H9 (cell line): Measurements from ENCODE around the gene AP1G2. TPM values are rescaled to one million over a fixed set of nuclear protein-coding genes. Genes with fewer than 3 reads are reported as not detected.

Experiments used
- DNase-seq: peaks from one replicate; pipeline ENCODE4 v3.0.0-alpha.2; 2017
- H2AFZ ChIP-seq: one replicate; pipeline ENCODE4 v1.6.1; 2013; ENCODE audit warnings: mild to moderate bottlenecking, low read length, control low read depth, moderate library complexity
- H2AK5ac ChIP-seq: 2 replicates; pipeline ENCODE4 v1.6.1; 2013; ENCODE audit warnings: low read length, control low read depth, mixed read lengths; ENCODE audit not compliant: insufficient read length
- H2BK120ac ChIP-seq: one replicate; pipeline ENCODE4 v1.6.1; 2013; ENCODE audit warnings: low read depth, mild to moderate bottlenecking, low read length, control low read depth, inconsistent platforms; ENCODE audit not compliant: poor library complexity, severe bottlenecking
- H2BK12ac ChIP-seq: 2 replicates; pipeline ENCODE4 v1.6.1; 2013; ENCODE audit warnings: low read length, control low read depth, mixed read lengths, low read depth; ENCODE audit not compliant: insufficient read length
- H2BK15ac ChIP-seq: 2 replicates; pipeline ENCODE4 v1.6.1; 2013; ENCODE audit warnings: low read depth, low read length, control low read depth
- H2BK20ac ChIP-seq: one replicate; pipeline ENCODE4 v1.6.1; 2013; ENCODE audit warnings: low read depth, mild to moderate bottlenecking, low read length, control low read depth, inconsistent platforms; ENCODE audit not compliant: poor library complexity, severe bottlenecking
- H2BK5ac ChIP-seq: 2 replicates; pipeline ENCODE4 v1.6.1; 2013; ENCODE audit warnings: low read length, control low read depth, mixed read lengths; ENCODE audit not compliant: insufficient read length
- H3K14ac ChIP-seq: 2 replicates; pipeline ENCODE4 v1.6.1; 2013; ENCODE audit warnings: low read length, control low read depth; ENCODE audit not compliant: insufficient read depth
- H3K18ac ChIP-seq: 2 replicates; pipeline ENCODE4 v1.6.1; 2013; ENCODE audit warnings: low read depth, mild to moderate bottlenecking, mixed read lengths, low read length, control low read depth; ENCODE audit not compliant: insufficient read length
- H3K23ac ChIP-seq: 2 replicates; pipeline ENCODE4 v1.6.1; 2013; ENCODE audit warnings: low read length, control low read depth, mixed read lengths, low read depth; ENCODE audit not compliant: insufficient read length
- H3K23me2 ChIP-seq: 2 replicates; pipeline ENCODE4 v1.6.1; 2013; ENCODE audit warnings: low read depth, mild to moderate bottlenecking, mixed read lengths, low read length, control low read depth; ENCODE audit not compliant: insufficient read length, poor library complexity, severe bottlenecking
- H3K27ac ChIP-seq: 2 replicates; pipeline ENCODE4 v1.5.1; 2013; ENCODE audit warnings: low read length, control low read depth, mixed read lengths, low read depth; ENCODE audit not compliant: insufficient read length
- H3K27me3 ChIP-seq: 2 replicates; pipeline ENCODE4 v1.6.1; 2013; ENCODE audit warnings: low read length, control low read depth, inconsistent platforms; ENCODE audit not compliant: insufficient read depth
- H3K4ac ChIP-seq: 2 replicates; pipeline ENCODE4 v1.6.1; 2013; ENCODE audit warnings: low read depth, mild to moderate bottlenecking, control low read depth, inconsistent platforms, low read length, moderate library complexity
- H3K4me1 ChIP-seq: 2 replicates; pipeline ENCODE4 v1.6.1; 2013; ENCODE audit warnings: low read length, control low read depth, inconsistent platforms; ENCODE audit not compliant: insufficient read depth
- H3K4me2 ChIP-seq: 2 replicates; pipeline ENCODE4 v1.6.1; 2013; ENCODE audit warnings: low read length, control low read depth, mixed read lengths; ENCODE audit not compliant: insufficient read length, insufficient read depth
- H3K56ac ChIP-seq: 2 replicates; pipeline ENCODE4 v1.6.1; 2013; ENCODE audit warnings: low read depth, mild to moderate bottlenecking, mixed read lengths, low read length, control low read depth; ENCODE audit not compliant: insufficient read length
- H3K79me1 ChIP-seq: 2 replicates; pipeline ENCODE4 v1.6.1; 2013; ENCODE audit warnings: low read depth, mild to moderate bottlenecking, moderate library complexity, low read length, control low read depth, inconsistent platforms; ENCODE audit not compliant: insufficient read depth, poor library complexity, severe bottlenecking
- H3K79me2 ChIP-seq: 2 replicates; pipeline ENCODE4 v1.6.1; 2013; ENCODE audit warnings: low read length, control low read depth, inconsistent platforms; ENCODE audit not compliant: insufficient read depth
- H3K9ac ChIP-seq: 2 replicates; pipeline ENCODE4 v1.6.1; 2013; ENCODE audit warnings: low read length, control low read depth, mixed read lengths; ENCODE audit not compliant: insufficient read length; ENCODE audit errors: extremely low read depth
- H3K9me3 ChIP-seq: one replicate; pipeline ENCODE4 v1.6.1; 2013; ENCODE audit warnings: low read depth, low read length, inconsistent platforms; ENCODE audit not compliant: control insufficient read depth
- H3T11ph ChIP-seq: one replicate; pipeline ENCODE4 v1.6.1; 2013; ENCODE audit warnings: mild to moderate bottlenecking, low read length, control low read depth, inconsistent platforms
- H4K20me1 ChIP-seq: one replicate; pipeline ENCODE4 v1.6.1; 2013; ENCODE audit not compliant: control insufficient read depth, insufficient read length, insufficient read depth
- H4K5ac ChIP-seq: 2 replicates; pipeline ENCODE4 v1.6.1; 2013; ENCODE audit warnings: low read depth, mild to moderate bottlenecking, mixed read lengths, low read length, control low read depth; ENCODE audit not compliant: insufficient read length
- H4K8ac ChIP-seq: replicated peaks from 2 replicates; pipeline ENCODE4 v1.6.1; 2013; ENCODE audit warnings: low read length, control low read depth, mixed read lengths, low read depth; ENCODE audit not compliant: insufficient read length
- H4K91ac ChIP-seq: 2 replicates; pipeline ENCODE4 v1.6.1; 2013; ENCODE audit warnings: low read depth, mild to moderate bottlenecking, moderate library complexity, mixed read lengths, low read length, control low read depth; ENCODE audit not compliant: insufficient read length
- H3K27ac Mint-ChIP-seq, 3 experiments: 2 replicates in 2 of 3; 3 replicates in 1 of 3; pipeline ENCODE4 v1.8.0; 2020 to 2021; ENCODE audit warnings: mixed read lengths in 3 of 3, mild to moderate bottlenecking in 1 of 3, moderate library complexity in 1 of 3
- H3K27me3 Mint-ChIP-seq: 2 replicates; pipeline ENCODE4 v1.8.0; 2021; ENCODE audit warnings: low read depth, mild to moderate bottlenecking, moderate library complexity, mixed read lengths
- H3K36me3 Mint-ChIP-seq, 3 experiments: 2 replicates in 2 of 3; 3 replicates in 1 of 3; pipeline ENCODE4 v1.8.0; 2020 to 2021; ENCODE audit warnings: low read depth in 3 of 3, mixed read lengths in 3 of 3; ENCODE audit not compliant: insufficient read depth in 1 of 3
- H3K4me1 Mint-ChIP-seq, 2 experiments: 2 replicates each; pipeline ENCODE4 v1.8.0; 2020; ENCODE audit warnings: mixed read lengths in 2 of 2
- H3K4me3 Mint-ChIP-seq, 2 experiments: 2 replicates in 1 of 2; 3 replicates in 1 of 2; pipeline ENCODE4 v1.8.0; 2020 to 2021; ENCODE audit warnings: mild to moderate bottlenecking in 2 of 2, mixed read lengths in 2 of 2, moderate library complexity in 1 of 2
- H3K9me3 Mint-ChIP-seq, 2 experiments: 2 replicates in 1 of 2; 3 replicates in 1 of 2; pipeline ENCODE4 v1.8.0; 2020; ENCODE audit warnings: mild to moderate bottlenecking in 2 of 2, mixed read lengths in 2 of 2, moderate library complexity in 1 of 2
- CTCF ChIP-seq: fragments of 200-600 bp; sonication (generic); conservative IDR thresholded peaks from 3 replicates; pipeline ENCODE4 v1.8.0; 2021; ENCODE audit warnings: antibody characterized with exemption, mild to moderate bottlenecking
- WGBS: extraction: QIAGEN DNeasy Blood & Tissue Kit; methylation state at CpG from one replicate; pipeline ENCODE4 v1.1.7; 2013; ENCODE audit warnings: missing lambda C conversion rate, low lambda C conversion rate, mixed read lengths; ENCODE audit not compliant: insufficient read length; ENCODE audit errors: extremely low coverage; 5-methylcytosine and 5-hydroxymethylcytosine counted together
- total RNA-seq: library from RNA; stranded (reverse); gene quantifications from 2 replicates; pipeline ENCODE4 v1.2.1, GENCODE V29; 2021

AP1G2 gene
- total RNA-seq, 1 experiment from 2014 or later, result 107 TPM

- Histone ChIP-seq H3K9me3 (no peaks in the 10 kb centered on the region), H3K14ac (no peak overlapping the region), H3K27ac (no peak overlapping the region), H3K79me1 (no peaks in the 10 kb centered on the region), H2BK15ac (no peak overlapping the region), H3T11ph (no peak overlapping the region), H2BK5ac (no peak overlapping the region), H3K23me2 (peaks cover 19% of the 10 kb centered on the region), H3K18ac (no peak overlapping the region), H2AFZ (no peak overlapping the region), H3K56ac (no peak overlapping the region), H2BK12ac (no peak overlapping the region), H3K9ac (no peak overlapping the region), H3K79me2 (no peaks in the 10 kb centered on the region; the same call in 1 of the 2 replicates), H2AK5ac (no peak overlapping the region), H4K5ac (no peak overlapping the region), H3K4me2 (no peak overlapping the region), H4K20me1 (no peaks in the 10 kb centered on the region), H4K8ac (no peak overlapping the region), H3K4ac (no peak overlapping the region), H2BK20ac (no peak overlapping the region), H3K4me1 (peaks cover 4% of the 10 kb centered on the region; the same call in 1 of the 2 replicates), H3K23ac (no peak overlapping the region), H4K91ac (no peak overlapping the region), H2BK120ac (no peak overlapping the region), H3K27me3 (no peaks in the 10 kb centered on the region)
- no peak for TF ChIP-seq CTCF
- no peaks in the 10 kb centered on the region for H3K9me3 Mint-ChIP-seq
- peak overlapping the region in 1 of 3 experiments; percentile 87; a peak in 2 of 7 replicates for H3K27ac Mint-ChIP-seq
- DNase-seq, result no peak
- H3K27me3 Mint-ChIP-seq, result no peaks in the 10 kb centered on the region
- peak overlapping the region in 1 of 2 experiments; percentile 74; a peak in 3 of 5 replicates for H3K4me3 Mint-ChIP-seq
- H3K4me1 Mint-ChIP-seq, result peaks cover 21 to 40% of the 10 kb centered on the region in 2 experiments
- WGBS, result no CpG with 5 or more reads among the region's 1 CpG
- H3K36me3 Mint-ChIP-seq, result peaks cover 15 to 51% (median 42%) of the 10 kb centered on the region in 3 experiments
Measured at GRCh38 chr14:23557946-23558345, 9.6 kb downstream of the AP1G2 start.
